ENCODE measurements around the gene SNX14.

DNA sequence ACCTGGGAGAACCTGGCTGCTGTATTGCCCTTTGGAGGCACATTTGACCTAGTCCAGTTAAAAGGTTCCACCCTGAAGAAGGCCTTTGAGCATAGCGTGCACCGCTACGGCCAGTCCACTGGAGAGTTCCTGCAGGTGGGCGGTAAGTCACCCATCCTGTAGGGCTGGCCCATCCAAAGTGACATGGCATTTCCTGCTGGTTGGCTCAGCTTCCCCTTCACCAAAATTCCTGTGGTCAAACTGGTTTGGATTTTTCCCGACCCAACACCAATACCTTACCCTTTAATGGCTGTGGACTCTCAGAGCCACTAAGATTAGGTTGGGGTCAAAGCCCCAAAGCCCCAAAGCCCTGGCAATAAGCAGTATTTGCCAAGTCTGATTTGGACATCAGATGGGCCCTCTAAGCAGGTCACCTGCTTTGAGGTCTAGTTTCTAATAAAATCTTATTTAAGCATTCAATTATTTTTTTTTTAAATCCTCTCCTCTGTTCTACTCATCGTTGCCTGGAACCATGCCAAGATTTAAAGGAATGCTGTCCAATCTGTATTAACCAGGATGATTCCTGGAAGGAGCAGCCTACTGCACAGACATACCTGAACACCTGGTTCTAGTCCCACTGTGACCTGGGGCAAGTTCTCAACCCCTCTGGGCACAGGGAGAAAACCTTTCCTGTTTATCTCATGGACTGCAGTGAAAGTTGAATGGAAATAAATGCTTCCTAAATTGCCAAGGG lies 103.0 kb downstream of the SNX14 start:
- TF ChIP-seq ZFP30 (CRISPR knock-in tag; IDR thresholded peaks at IDR 0.05) (no peak), ZNF565 (CRISPR knock-in tag; conservative IDR thresholded peaks at IDR 0.05; ENCODE audit: low read depth) (no peak), ZFP3 (CRISPR knock-in tag; IDR thresholded peaks at IDR 0.05) (no peak), ARNTL (CRISPR knock-in tag; IDR thresholded peaks at IDR 0.05; ENCODE audit: borderline replicate concordance, low read depth) (no peak), SNAI2 (CRISPR knock-in tag; IDR thresholded peaks at IDR 0.05) (no peak)
